DOHH2 (cell line): Measurements from ENCODE around the gene PLCB4.

ENCODE experiments used
- CTCF ChIP-seq: fragments of 200-600 bp; sonication (generic); IDR thresholded peaks from one replicate; pipeline ENCODE4 v1.5.1; 2014; ENCODE audit warnings: antibody characterized with exemption, mild to moderate bottlenecking, low read depth, low read length; ENCODE audit not compliant: poor library complexity, severe bottlenecking
- EZH2phosphoT487 ChIP-seq: fragments of 200-600 bp; sonication (generic); IDR thresholded peaks from 2 replicates; pipeline ENCODE4 v1.6.1; 2017; ENCODE audit warnings: borderline replicate concordance, mild to moderate bottlenecking, antibody characterized with exemption, low read length, moderate library complexity, mixed read lengths

DNA sequence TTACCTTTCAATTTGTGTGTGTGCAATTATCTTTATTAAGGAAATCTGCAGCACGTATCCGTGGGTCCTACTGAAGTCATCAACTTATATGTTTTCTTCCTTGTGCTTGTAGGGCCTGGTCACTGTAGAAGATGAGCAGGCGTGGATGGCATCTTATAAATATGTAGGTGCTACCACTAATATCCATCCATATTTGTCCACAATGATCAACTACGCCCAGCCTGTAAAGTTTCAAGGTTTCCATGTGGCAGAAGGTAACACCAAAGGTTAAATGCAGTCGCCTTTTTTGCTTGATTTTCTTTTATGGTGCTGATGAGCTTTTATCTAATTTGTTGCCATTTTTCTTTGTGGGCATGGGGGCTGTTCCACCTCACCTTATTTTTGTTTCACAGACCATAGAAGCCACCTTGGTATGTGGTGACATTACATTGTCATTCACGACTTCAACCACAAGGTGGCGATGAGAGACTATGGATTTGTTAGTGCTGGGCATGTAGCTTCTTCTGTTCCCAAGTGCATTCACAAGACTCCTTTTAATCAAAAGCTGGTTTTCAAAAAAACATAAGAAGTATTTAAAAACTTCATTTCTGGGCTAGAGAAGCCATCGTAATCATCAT lies 339.0 kb downstream of the PLCB4 start:
- TF ChIP-seq CTCF (peak; percentile 81), EZH2phosphoT487 (no peak)
